Measurements from ENCODE around the gene MS4A5.

DNA sequence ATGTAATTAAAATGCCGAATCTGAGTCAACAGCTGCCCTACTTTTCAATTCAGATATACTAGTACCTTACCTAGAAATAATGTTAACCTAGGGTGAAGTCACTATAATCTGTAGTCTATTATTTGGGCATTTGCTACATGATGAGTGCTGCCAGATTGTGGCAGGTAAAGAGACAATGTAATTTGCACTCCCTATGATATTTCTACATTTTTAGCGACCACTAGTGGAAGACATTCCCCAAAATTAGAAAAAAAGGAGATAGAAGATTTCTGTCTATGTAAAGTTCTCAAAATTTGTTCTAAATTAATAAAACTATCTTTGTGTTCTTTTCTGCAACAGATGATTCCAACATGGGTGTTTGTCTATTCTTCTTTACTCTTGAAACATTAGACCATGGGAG is 40.4 kb downstream of the MS4A5 start:
- TF ChIP-seq CTCF (IDR thresholded peaks at IDR 0.05; ENCODE audit: poor library complexity, severe bottlenecking) (no peak), EZH2 (IDR thresholded peaks at IDR 0.05; ENCODE audit: borderline replicate concordance, insufficient read depth, low read length, poor library complexity, severe bottlenecking) (no peak), SMC3 (conservative IDR thresholded peaks at IDR 0.05; ENCODE audit: poor library complexity) (no peak), POLR2AphosphoS5 (IDR thresholded peaks at IDR 0.05) (no peak), MXI1 (conservative IDR thresholded peaks at IDR 0.05; ENCODE audit: poor library complexity, severe bottlenecking) (no peak)
- TF ChIP-seq, protein P1, sequence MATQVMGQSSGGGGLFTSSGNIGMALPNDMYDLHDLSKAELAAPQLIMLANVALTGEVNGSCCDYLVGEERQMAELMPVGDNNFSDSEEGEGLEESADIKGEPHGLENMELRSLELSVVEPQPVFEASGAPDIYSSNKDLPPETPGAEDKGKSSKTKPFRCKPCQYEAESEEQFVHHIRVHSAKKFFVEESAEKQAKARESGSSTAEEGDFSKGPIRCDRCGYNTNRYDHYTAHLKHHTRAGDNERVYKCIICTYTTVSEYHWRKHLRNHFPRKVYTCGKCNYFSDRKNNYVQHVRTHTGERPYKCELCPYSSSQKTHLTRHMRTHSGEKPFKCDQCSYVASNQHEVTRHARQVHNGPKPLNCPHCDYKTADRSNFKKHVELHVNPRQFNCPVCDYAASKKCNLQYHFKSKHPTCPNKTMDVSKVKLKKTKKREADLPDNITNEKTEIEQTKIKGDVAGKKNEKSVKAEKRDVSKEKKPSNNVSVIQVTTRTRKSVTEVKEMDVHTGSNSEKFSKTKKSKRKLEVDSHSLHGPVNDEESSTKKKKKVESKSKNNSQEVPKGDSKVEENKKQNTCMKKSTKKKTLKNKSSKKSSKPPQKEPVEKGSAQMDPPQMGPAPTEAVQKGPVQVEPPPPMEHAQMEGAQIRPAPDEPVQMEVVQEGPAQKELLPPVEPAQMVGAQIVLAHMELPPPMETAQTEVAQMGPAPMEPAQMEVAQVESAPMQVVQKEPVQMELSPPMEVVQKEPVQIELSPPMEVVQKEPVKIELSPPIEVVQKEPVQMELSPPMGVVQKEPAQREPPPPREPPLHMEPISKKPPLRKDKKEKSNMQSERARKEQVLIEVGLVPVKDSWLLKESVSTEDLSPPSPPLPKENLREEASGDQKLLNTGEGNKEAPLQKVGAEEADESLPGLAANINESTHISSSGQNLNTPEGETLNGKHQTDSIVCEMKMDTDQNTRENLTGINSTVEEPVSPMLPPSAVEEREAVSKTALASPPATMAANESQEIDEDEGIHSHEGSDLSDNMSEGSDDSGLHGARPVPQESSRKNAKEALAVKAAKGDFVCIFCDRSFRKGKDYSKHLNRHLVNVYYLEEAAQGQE (IDR thresholded peaks at IDR 0.05; ENCODE audit: borderline replicate concordance) = no peak
